HEK293 (cell line): ENCODE results near the gene NXPH4.
A peak's percentile ranks its signal among the peaks of the same experiment; 100 is the strongest.

Experiments
- CTCF ChIA-PET: fragments of 350-600 bp; formaldehyde crosslinking; extraction: SDS; loops from one replicate; lab custom pipeline; 2021; ENCODE audit warnings: antibody characterized with exemption; lab: Yijun Ruan, JAX
- POLR2A ChIA-PET: fragments of 300-600 bp; formaldehyde crosslinking; extraction: SDS; loops from one replicate; lab custom pipeline; 2020; ENCODE audit warnings: antibody characterized with exemption, inconsistent platforms; lab: Yijun Ruan, JAX
- H3K27ac ChIP-seq: fragments of 200-500 bp; sonication (Bioruptor generic); 2 replicates; pipeline ENCODE4 v1.5.1; 2014; ENCODE audit warnings: low read depth, low read length, control low read depth, inconsistent platforms; ENCODE audit errors: extremely low read depth
- H3K36me3 ChIP-seq, 2 experiments: fragments of 200-500 bp in 1 of 2; sonication (Bioruptor generic) in 1 of 2; 1 replicate in 1 of 2; 2 replicates in 1 of 2; pipeline ENCODE4 v1.5.1; 2014 to 2017; ENCODE audit warnings: inconsistent platforms in 2 of 2, low read length in 2 of 2; ENCODE audit not compliant: control insufficient read depth in 2 of 2, insufficient read depth in 1 of 2
- H3K4me1 ChIP-seq: fragments of 200-500 bp; sonication (Bioruptor generic); 2 replicates; pipeline ENCODE4 v1.5.1; 2014; ENCODE audit warnings: mild to moderate bottlenecking, low read length, inconsistent platforms; ENCODE audit not compliant: control insufficient read depth, insufficient read depth
- H3K4me3 ChIP-seq: 2 replicates; pipeline ENCODE4 v1.5.1; 2011; ENCODE audit warnings: low read depth, mild to moderate bottlenecking, control low read depth, low read length, moderate library complexity
- H3K9me3 ChIP-seq: fragments of 200-500 bp; sonication (Bioruptor generic); 2 replicates; pipeline ENCODE4 v1.5.1; 2014; ENCODE audit warnings: low read depth, low read length, inconsistent platforms; ENCODE audit not compliant: control insufficient read depth, insufficient read depth
- HIC1 ChIP-seq: fragments of 450-650 bp; formaldehyde crosslinking; IDR thresholded peaks from 2 replicates; pipeline ENCODE4 v1.5.1; 2016; ENCODE audit warnings: missing biosample characterization, missing genetic modification characterization
- KLF7 ChIP-seq: fragments of 450-650 bp; formaldehyde crosslinking; IDR thresholded peaks from 2 replicates; pipeline ENCODE4 v1.5.1; 2016; ENCODE audit warnings: missing biosample characterization, missing genetic modification characterization, borderline replicate concordance
- OSR2 ChIP-seq: fragments of 450-650 bp; formaldehyde crosslinking; IDR thresholded peaks from 2 replicates; pipeline ENCODE4 v1.5.1; 2016; ENCODE audit warnings: missing biosample characterization, missing genetic modification characterization
- PRDM10 ChIP-seq: fragments of 450-650 bp; formaldehyde crosslinking; IDR thresholded peaks from 2 replicates; pipeline ENCODE4 v1.5.1; 2016; ENCODE audit warnings: missing biosample characterization, missing genetic modification characterization
- REST ChIP-seq: fragments of 450-650 bp; formaldehyde crosslinking; IDR thresholded peaks from 2 replicates; pipeline ENCODE4 v1.5.1; 2016; ENCODE audit warnings: missing biosample characterization, missing genetic modification characterization
- WT1 ChIP-seq: fragments of 450-650 bp; formaldehyde crosslinking; IDR thresholded peaks from 2 replicates; pipeline ENCODE4 v1.5.1; 2016; ENCODE audit warnings: missing biosample characterization, missing genetic modification characterization
- ZBTB6 ChIP-seq: fragments of 450-650 bp; formaldehyde crosslinking; IDR thresholded peaks from 2 replicates; pipeline ENCODE4 v1.5.1; 2017; ENCODE audit warnings: missing biosample characterization, missing genetic modification characterization
- ZFHX2 ChIP-seq: fragments of 450-650 bp; formaldehyde crosslinking; conservative IDR thresholded peaks from 2 replicates; pipeline ENCODE4 v1.5.1; 2016; ENCODE audit warnings: missing biosample characterization, missing genetic modification characterization
- ZNF10 ChIP-seq: fragments of 450-650 bp; formaldehyde crosslinking; IDR thresholded peaks from 2 replicates; pipeline ENCODE4 v1.5.1; 2017; ENCODE audit warnings: missing biosample characterization, missing genetic modification characterization
- ZNF112 ChIP-seq: fragments of 450-650 bp; formaldehyde crosslinking; IDR thresholded peaks from 2 replicates; pipeline ENCODE4 v1.5.0; 2017; ENCODE audit warnings: missing biosample characterization, missing genetic modification characterization
- ZNF148 ChIP-seq: fragments of 450-650 bp; formaldehyde crosslinking; IDR thresholded peaks from 2 replicates; pipeline ENCODE4 v1.5.0; 2017; ENCODE audit warnings: missing biosample characterization, missing genetic modification characterization, borderline replicate concordance
- ZNF214 ChIP-seq: fragments of 450-650 bp; formaldehyde crosslinking; IDR thresholded peaks from 2 replicates; pipeline ENCODE4 v1.5.1; 2017; ENCODE audit warnings: missing biosample characterization, mild to moderate bottlenecking, missing genetic modification characterization, borderline replicate concordance
- ZNF600 ChIP-seq: fragments of 450-650 bp; formaldehyde crosslinking; IDR thresholded peaks from 2 replicates; pipeline ENCODE4 v1.5.1; 2016; ENCODE audit warnings: missing biosample characterization, missing genetic modification characterization
- ZNF645 ChIP-seq: fragments of 450-650 bp; formaldehyde crosslinking; IDR thresholded peaks from 2 replicates; pipeline ENCODE4; 2016; ENCODE audit warnings: missing biosample characterization, missing genetic modification characterization
- ZSCAN4 ChIP-seq: fragments of 450-650 bp; formaldehyde crosslinking; IDR thresholded peaks from 2 replicates; pipeline ENCODE4 v1.5.1; 2017; ENCODE audit warnings: missing biosample characterization, missing genetic modification characterization

NXPH4 gene

GRCh38 chr12:57242329-57242690 lies 25.7 kb downstream of the NXPH4 start:
- no peaks in the 10 kb centered on the region for H3K9me3 ChIP-seq
- H3K4me1 ChIP-seq = peaks cover 5% of the 10 kb centered on the region
- TF ChIP-seq HIC1 (peak; percentile 96), ZBTB6 (tag by site-specific recombination) (no peak), ZSCAN4 (tag by site-specific recombination) (no peak), ZNF214 (tag by site-specific recombination) (no peak)
- no peak overlapping the region for H3K27ac ChIP-seq
- CTCF ChIA-PET = interaction anchor here (0.5 to 23.3 kb wide), 23 partner anchors 10 to 484 kb away, joined by 3 to 628 read pairs (median 5); partner anchors contain the start of genes GLI1, INHBE, NEMP1 and NXPH4
- POLR2A ChIA-PET = interaction anchor here (0.6 to 6.4 kb wide), 8 partner anchors 9 to 238 kb away, joined by 3 to 72 read pairs (median 5); partner anchors contain the start of genes INHBE, LRP1, NXPH4 and SHMT2
- H3K4me3 ChIP-seq = no peak overlapping the region
- H3K36me3 ChIP-seq = no peaks in the 10 kb centered on the region; a peak in 1 of 3 replicates

- Histone ChIP-seq H3K4me1 (peaks cover 3% of the 10 kb centered on the region; the same call in 1 of the 2 replicates), H3K27ac (no peak overlapping the region; the same call in 1 of the 2 replicates), H3K4me3 (peak overlapping the region; percentile 27), H3K9me3 (no peaks in the 10 kb centered on the region), H3K36me3 (no peaks in the 10 kb centered on the region; a peak in 1 of 3 replicates)
- CTCF ChIA-PET = interaction anchor here (0.6 to 23.3 kb wide), 28 partner anchors 9 to 449 kb away, joined by 3 to 628 read pairs (median 5); partner anchors contain the start of genes GLI1, INHBE, NEMP1 and NXPH4
- POLR2A ChIA-PET = interaction anchor here (0.6 to 6.4 kb wide), 9 partner anchors 8 to 489 kb away, joined by 3 to 72 read pairs (median 5); partner anchors contain the start of genes INHBE, LRP1, NXPH4 and SHMT2
- TF ChIP-seq ZNF645 (no peak), ZNF112 (tag by site-specific recombination) (no peak), WT1 (tag by site-specific recombination) (peak; percentile 38; the same call in 1 of the 2 replicates), REST (no peak), ZNF10 (tag by site-specific recombination) (no peak), ZNF600 (tag by site-specific recombination) (no peak), ZFHX2 (tag by site-specific recombination) (peak; percentile 51), OSR2 (no peak), ZNF148 (tag by site-specific recombination) (no peak), KLF7 (tag by site-specific recombination) (0 out of 2 replicates have a peak, but pooled peaks have one; percentile 34), PRDM10 (tag by site-specific recombination) (peak; percentile 47)
These were observed 26.3 kb downstream of the NXPH4 start for GRCh38 chr12:57242691-57243454.
